A549 (cell line): ENCODE data around the gene IQUB.

Experiments used
- ESRRA ChIP-seq: fragments of 150-350 bp; IDR thresholded peaks from 2 replicates; pipeline ENCODE4 v1.6.1; 2014; ENCODE audit warnings: mild to moderate bottlenecking, low read length, borderline replicate concordance
- HEYL ChIP-seq: fragments of 250-450 bp; sonication (Bioruptor Pico); IDR thresholded peaks from 2 replicates; pipeline ENCODE4 v1.8.0; 2021; ENCODE audit warnings: mild to moderate bottlenecking, moderate library complexity
- HMGXB4 ChIP-seq: fragments of 250-450 bp; sonication (Bioruptor Pico); IDR thresholded peaks from 2 replicates; pipeline ENCODE4 v1.5.0; 2021; ENCODE audit warnings: mild to moderate bottlenecking, moderate library complexity, borderline replicate concordance
- JUNB ChIP-seq: fragments of >200 bp; sonication (Bioruptor Twin); formaldehyde crosslinking; IDR thresholded peaks from 2 replicates; pipeline ENCODE4 v1.6.1; 2016
- KDM1A ChIP-seq: fragments of 200-600 bp; sonication (generic); IDR thresholded peaks from 2 replicates; pipeline ENCODE4 v1.6.1; 2016; ENCODE audit warnings: low read depth, mild to moderate bottlenecking
- NR3C1 ChIP-seq: fragments of >200 bp; sonication (Bioruptor Twin); formaldehyde crosslinking; IDR thresholded peaks from 3 replicates; pipeline ENCODE4 v1.6.1; 2017
- PBX3 ChIP-seq: IDR thresholded peaks from 2 replicates; pipeline ENCODE4 v1.6.1; 2012
- PHF8 ChIP-seq: fragments of 200-600 bp; sonication (generic); IDR thresholded peaks from 2 replicates; pipeline ENCODE4 v1.6.1; 2016; ENCODE audit warnings: low read depth, mild to moderate bottlenecking, antibody characterized with exemption, moderate library complexity, borderline replicate concordance
- POLR2A ChIP-seq: IDR thresholded peaks from 2 replicates; pipeline ENCODE4 v1.6.1; 2012; ENCODE audit warnings: mild to moderate bottlenecking, low read length
- SMC3 ChIP-seq: fragments of >200 bp; sonication (Bioruptor Twin); formaldehyde crosslinking; IDR thresholded peaks from 3 replicates; pipeline ENCODE4 v1.6.1; 2018; ENCODE audit warnings: inconsistent platforms
- SREBF2 ChIP-seq: fragments of 450-650 bp; IDR thresholded peaks from 2 replicates; pipeline ENCODE4 v1.6.1; 2014; ENCODE audit warnings: mild to moderate bottlenecking, moderate library complexity
- TP53 ChIP-seq: fragments of 250-450 bp; sonication (Bioruptor Pico); IDR thresholded peaks from 2 replicates; pipeline ENCODE4 v1.5.0; 2021; ENCODE audit warnings: mild to moderate bottlenecking, moderate library complexity
- TF ChIP-seq, protein P1 (sequence below): fragments of >200 bp; sonication (Bioruptor Twin); formaldehyde crosslinking; IDR thresholded peaks from 3 replicates; pipeline ENCODE4 v1.5.1; 2016
- TF ChIP-seq, protein P2 (sequence below): fragments of 450-650 bp; IDR thresholded peaks from 2 replicates; pipeline ENCODE4 v1.6.1; 2014; ENCODE audit warnings: antibody characterized with exemption

DNA sequence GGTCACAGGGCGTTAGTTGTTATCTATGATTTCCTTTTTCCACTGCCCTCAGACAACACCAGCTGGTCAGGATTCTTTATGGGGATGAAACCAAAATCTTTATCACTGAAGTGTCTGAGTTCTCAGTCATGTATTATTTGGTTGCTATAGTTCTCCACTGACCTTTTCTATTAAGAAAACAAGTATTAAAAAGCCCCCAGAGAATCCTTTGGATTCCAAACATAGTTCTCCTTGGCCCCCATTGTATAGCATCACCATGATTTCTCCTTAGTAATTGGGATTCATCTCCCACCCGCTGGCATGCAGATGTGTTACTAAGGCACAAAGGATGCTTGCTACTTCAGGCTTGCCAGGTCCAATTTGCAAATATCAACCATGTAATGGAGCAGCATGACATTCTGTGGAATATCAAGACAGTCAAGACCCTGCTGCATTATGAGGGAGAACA, 94.3 kb downstream of the IQUB start:
- TF ChIP-seq KDM1A (no peak), PBX3 (no peak), SREBF2 (no peak), ESRRA (no peak), JUNB (no peak), HMGXB4 (no peak), TP53 (CRISPR knock-in tag) (no peak), HEYL (CRISPR knock-in tag) (no peak), SMC3 (no peak), NR3C1 (no peak), PHF8 (no peak), POLR2A (no peak)
- TF ChIP-seq, protein P1, sequence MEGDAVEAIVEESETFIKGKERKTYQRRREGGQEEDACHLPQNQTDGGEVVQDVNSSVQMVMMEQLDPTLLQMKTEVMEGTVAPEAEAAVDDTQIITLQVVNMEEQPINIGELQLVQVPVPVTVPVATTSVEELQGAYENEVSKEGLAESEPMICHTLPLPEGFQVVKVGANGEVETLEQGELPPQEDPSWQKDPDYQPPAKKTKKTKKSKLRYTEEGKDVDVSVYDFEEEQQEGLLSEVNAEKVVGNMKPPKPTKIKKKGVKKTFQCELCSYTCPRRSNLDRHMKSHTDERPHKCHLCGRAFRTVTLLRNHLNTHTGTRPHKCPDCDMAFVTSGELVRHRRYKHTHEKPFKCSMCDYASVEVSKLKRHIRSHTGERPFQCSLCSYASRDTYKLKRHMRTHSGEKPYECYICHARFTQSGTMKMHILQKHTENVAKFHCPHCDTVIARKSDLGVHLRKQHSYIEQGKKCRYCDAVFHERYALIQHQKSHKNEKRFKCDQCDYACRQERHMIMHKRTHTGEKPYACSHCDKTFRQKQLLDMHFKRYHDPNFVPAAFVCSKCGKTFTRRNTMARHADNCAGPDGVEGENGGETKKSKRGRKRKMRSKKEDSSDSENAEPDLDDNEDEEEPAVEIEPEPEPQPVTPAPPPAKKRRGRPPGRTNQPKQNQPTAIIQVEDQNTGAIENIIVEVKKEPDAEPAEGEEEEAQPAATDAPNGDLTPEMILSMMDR = no peak
- TF ChIP-seq, protein P2, sequence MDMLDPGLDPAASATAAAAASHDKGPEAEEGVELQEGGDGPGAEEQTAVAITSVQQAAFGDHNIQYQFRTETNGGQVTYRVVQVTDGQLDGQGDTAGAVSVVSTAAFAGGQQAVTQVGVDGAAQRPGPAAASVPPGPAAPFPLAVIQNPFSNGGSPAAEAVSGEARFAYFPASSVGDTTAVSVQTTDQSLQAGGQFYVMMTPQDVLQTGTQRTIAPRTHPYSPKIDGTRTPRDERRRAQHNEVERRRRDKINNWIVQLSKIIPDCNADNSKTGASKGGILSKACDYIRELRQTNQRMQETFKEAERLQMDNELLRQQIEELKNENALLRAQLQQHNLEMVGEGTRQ = no peak
